HG02870 (cell line): ENCODE measurements around the gene RMI1.
"Not testable (repeated sequence)": the region's sequence is repeated elsewhere in the genome, so short reads cannot be mapped to it uniquely, and the experiment has no call there.

ENCODE experiments used
- ATAC-seq: cut with Tn5 transposase; IDR thresholded peaks from one replicate; pipeline ENCODE4 v1.9.1; 2021; ENCODE audit warnings: mild to moderate bottlenecking, moderate library complexity; ENCODE audit not compliant: unreplicated experiment

RMI1 gene

GRCh38 chr9:84002344-84002743 is 21.7 kb downstream of the RMI1 start:
- peak; percentile 82 for ATAC-seq

GRCh38 chr9:84003246-84003645 is 22.6 kb downstream of the RMI1 start:
- no peak for ATAC-seq

GRCh38 chr9:84007662-84008061 is 27.1 kb downstream of the RMI1 start:
- no peak for ATAC-seq

DNA sequence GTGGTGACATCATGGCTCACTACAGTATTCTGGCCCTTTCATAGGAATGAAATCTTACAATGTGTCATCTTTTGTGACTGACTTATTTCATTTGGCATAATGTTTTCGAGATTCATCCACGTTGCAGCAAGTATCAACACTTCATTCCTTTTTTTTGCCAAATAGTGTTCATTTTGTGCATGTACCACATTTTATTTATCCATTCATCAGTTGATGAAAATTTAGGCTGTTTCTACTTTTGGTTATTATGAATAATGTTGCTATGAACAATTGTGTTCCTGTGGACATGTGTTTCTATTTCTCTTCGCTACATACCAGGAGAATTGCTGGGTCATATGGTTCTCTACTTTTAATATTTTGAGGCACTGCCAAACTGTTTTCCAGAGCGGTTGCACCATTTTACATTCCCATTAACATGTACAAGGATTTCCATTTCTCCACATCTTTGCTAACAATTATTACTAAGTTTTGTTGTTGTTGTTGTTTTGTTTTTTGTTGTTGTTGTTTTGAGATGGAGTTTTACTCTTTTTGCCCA is 43.5 kb downstream of the RMI1 start:
- no peak for ATAC-seq

GRCh38 chr9:84027201-84027600 is 46.6 kb downstream of the RMI1 start:
- no peak for ATAC-seq

DNA sequence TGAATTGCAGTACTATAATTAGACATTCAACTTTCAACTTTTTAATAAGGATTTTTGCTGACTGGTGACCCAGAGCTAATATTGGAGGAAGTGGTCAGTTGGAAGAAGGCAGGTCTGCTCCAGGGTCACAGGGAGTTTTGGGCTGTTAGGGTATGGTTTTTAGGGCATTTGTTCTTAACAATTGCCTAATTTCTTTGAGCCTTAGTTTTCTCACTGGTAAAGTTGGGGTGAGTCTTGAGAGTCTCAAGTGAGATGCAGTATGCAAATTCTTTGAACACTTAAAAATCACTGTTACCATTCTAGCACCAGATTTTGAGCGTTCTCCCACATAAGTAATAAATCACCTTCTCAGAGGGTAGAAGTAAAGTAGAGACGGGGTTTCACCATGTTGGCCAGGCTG is 50.9 kb downstream of the RMI1 start:
- no peak for ATAC-seq

GRCh38 chr9:84041857-84042256 is 61.3 kb downstream of the RMI1 start:
- ATAC-seq: not testable (repeated sequence)

DNA sequence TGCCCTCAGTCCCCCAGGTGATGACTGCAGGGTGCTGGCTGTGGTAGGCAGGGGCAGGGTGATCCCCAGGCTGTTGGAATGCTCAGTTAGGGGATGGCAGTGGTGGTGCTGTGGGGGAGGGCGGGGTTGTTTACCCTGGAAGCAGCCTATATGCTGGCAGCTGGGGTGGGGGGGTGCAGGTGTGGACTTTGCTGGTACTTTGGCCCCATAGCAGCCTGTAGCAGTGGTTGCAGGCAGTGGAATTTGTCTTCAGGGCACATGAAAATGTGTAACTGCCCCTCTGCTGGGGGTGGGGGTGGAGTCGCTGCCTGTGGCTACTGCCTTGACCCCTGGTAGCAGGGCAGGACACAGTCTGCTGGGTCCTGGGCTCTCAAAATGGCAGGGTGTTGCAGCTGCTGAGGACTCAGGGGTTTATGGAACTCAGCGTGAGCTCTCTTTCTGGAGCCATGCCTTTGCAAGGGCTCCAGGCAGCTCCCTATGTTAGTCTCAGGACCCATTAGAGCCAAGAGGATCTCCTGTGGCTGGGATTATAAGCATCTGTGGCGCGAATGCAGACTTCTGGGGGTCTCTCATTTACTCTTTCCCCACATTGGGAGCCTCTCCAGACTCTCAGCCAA is 65.0 kb downstream of the RMI1 start:
- ATAC-seq: no peak
